NCI-H2227 treated with DMSO at 0.1 percent for 48 hours (cell line): ENCODE results near the gene TSPAN1.
A peak's percentile ranks its signal among the peaks of the same experiment; 100 is the strongest.

Experiments
- DNase-seq: peaks from one replicate; lab custom pipeline; 2025; lab: John Stamatoyannopoulos, UW

TSPAN1 gene

GRCh38 chr1:46187106-46187869 lies 12.4 kb downstream of the TSPAN1 start:
- no peak for DNase-seq

GRCh38 chr1:46188295-46189030 lies 13.6 kb downstream of the TSPAN1 start:
- no peak for DNase-seq

- DNase-seq = no peak
Measured at GRCh38 chr1:46190539-46190938, 15.7 kb downstream of the TSPAN1 start.

GRCh38 chr1:46191033-46191701 lies 16.3 kb downstream of the TSPAN1 start:
- no peak for DNase-seq

- DNase-seq = no peak
Measured at GRCh38 chr1:46192171-46192570, 17.3 kb downstream of the TSPAN1 start.

- DNase-seq = no peak
Measured at GRCh38 chr1:46193285-46193684, 18.4 kb downstream of the TSPAN1 start.

GRCh38 chr1:46193984-46194570 lies 19.2 kb downstream of the TSPAN1 start:
- no peak for DNase-seq

- DNase-seq = no peak
Measured at GRCh38 chr1:46194641-46195193, 19.8 kb downstream of the TSPAN1 start.

GRCh38 chr1:46196609-46197008 lies 21.7 kb downstream of the TSPAN1 start:
- no peak for DNase-seq

GRCh38 chr1:46197560-46197963 lies 22.7 kb downstream of the TSPAN1 start:
- DNase-seq = no peak

GRCh38 chr1:46197964-46198811 lies 23.3 kb downstream of the TSPAN1 start, which contains the start of gene POMGNT1:
TSS of gene POMGNT1 (minus strand) at chr1:46198434. CDS start at chr1:46197821, 613 bp downstream.
- DNase-seq = peak; percentile 58

GRCh38 chr1:46199233-46199749 lies 24.4 kb downstream of the TSPAN1 start:
- DNase-seq = no peak

GRCh38 chr1:46203738-46204405 lies 29.0 kb downstream of the TSPAN1 start:
- no peak for DNase-seq

GRCh38 chr1:46204406-46204742 lies 29.5 kb downstream of the TSPAN1 start:
- no peak for DNase-seq

- no peak for DNase-seq
Measured at GRCh38 chr1:46205141-46205540, 30.3 kb downstream of the TSPAN1 start.

GRCh38 chr1:46205791-46206190 lies 30.9 kb downstream of the TSPAN1 start:
- DNase-seq = no peak

- DNase-seq = no peak
Measured at GRCh38 chr1:46206399-46206798, 31.5 kb downstream of the TSPAN1 start.

GRCh38 chr1:46210561-46210960 lies 35.7 kb downstream of the TSPAN1 start:
- DNase-seq = no peak

GRCh38 chr1:46211051-46211450 lies 36.2 kb downstream of the TSPAN1 start:
- no peak for DNase-seq

GRCh38 chr1:46215504-46215903 lies 40.6 kb downstream of the TSPAN1 start:
- DNase-seq = no peak
